ENCODE results near the gene MACROH2A2.

MACROH2A2 gene

DNA sequence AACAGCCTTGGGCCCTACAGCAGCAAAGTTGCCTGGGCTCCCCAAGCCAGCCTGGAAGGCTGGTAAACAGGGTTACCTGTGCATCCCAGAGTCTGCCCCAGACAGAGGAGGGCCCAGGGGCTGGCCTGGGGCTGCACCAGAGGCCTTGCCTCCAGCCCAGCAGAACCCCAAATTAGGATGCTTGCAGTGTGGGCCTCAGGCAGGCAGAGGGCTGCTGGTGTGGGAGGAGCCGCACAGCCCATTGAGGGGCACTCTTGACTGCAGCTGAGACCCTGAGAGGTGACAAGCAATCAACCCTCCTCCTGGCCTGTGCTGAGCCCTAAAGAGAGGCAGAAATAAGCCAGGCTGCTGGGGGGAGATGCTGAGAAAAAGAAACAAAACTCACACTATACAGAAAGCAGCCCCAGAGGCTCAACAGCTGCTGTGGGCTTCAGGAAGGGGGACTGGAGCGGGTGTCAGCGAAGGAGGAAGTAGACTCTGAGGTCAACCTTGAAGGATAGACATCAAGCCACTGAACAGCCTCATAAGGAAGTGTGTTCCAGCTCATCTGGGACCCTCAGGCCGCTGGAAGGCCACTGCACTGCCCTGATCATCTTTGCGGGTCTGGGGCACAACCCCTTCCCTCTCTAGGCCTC is 73.4 kb downstream of the MACROH2A2 start:
- in situ Hi-C loops (cut with HindIII; ENCODE audit: low sequenced_read_pairs) = no loop called here

DNA sequence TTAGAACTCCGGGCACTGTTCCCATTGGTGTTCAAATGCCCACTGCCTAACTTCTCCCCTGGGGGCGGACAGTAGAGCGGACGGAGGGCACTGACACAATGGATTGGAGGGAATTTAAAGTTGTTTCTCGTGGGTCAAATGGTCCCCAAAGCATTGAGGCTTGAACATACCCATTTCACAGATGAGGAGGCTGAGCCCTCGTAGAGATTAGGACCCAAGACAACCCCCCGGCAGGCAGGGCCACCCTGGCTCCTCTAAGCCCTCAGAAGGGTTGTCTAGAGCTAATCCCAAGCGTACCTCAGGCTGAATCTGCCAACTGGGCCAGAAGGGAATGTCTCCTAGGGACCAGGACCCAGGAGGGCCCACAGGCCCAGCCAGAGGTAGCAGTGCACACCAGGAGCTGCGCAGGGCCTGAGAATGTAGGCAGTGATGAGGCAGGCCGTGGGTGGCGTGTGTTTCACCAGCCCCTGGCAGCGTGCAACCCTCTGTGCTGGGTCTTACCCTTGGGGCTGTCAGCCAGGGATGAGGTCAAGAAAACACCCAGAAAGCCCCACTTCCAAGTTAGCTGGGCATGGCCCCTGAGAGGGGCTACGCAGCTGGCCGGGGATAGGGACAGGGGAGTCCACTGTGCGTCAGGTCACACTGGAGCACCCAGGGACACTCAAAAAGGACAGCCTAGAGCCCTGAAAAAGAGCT is 74.2 kb downstream of the MACROH2A2 start:
- in situ Hi-C loops (cut with HindIII; ENCODE audit: low sequenced_read_pairs) = no loop called here

DNA sequence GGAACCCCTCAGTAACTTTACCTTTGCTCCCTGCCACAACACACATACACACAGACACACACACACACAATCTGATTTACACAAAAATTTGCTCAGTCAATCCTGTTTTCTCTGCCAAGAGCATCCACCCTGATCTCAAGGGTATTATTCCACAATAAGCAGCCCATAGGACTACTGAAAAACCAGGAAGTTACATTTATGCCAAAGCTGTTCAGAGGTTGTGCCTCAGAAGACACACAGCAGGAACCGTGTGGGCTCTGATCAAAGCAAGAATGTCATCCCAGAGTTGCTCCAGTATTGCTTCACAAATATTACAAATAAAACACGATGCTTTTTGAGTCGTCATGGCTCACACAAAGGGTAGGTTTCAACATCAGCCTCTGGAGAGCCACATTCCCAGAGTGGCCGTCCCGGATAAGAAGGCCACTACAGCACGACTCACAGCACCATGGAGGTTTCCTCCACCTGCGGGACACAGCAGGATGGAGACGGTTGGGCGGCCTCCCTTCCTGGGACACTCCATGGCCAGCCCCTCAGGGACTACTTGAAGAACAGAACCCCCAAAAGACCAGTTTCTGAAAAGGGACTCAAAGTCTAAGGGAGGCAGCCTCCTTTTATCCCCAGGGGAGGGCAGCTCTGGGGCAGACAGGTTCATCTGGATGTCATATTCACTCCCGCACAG is 78.4 kb downstream of the MACROH2A2 start:
- in situ Hi-C loops (cut with HindIII; ENCODE audit: low sequenced_read_pairs) = no loop called here

DNA sequence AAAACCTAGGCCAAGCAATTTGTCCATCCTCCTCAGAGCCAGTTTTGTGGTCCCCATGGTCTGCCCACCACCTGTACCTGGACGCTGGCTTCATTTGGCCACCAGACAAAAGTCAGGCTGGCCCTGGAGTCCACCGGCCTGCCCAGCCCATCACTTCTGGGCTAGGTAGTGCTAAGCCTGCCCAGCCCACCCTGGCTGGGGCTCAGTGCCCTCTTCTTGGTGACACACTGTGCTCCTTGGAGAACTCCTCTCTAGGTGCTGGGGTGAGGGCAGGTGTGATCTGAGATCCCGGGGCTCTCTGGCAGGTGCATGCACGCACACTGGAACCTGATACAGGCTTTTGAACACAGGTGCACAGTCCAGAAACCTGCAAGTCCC is 78.9 kb downstream of the MACROH2A2 start:
- in situ Hi-C loops (cut with HindIII; ENCODE audit: low sequenced_read_pairs) = no loop called here

DNA sequence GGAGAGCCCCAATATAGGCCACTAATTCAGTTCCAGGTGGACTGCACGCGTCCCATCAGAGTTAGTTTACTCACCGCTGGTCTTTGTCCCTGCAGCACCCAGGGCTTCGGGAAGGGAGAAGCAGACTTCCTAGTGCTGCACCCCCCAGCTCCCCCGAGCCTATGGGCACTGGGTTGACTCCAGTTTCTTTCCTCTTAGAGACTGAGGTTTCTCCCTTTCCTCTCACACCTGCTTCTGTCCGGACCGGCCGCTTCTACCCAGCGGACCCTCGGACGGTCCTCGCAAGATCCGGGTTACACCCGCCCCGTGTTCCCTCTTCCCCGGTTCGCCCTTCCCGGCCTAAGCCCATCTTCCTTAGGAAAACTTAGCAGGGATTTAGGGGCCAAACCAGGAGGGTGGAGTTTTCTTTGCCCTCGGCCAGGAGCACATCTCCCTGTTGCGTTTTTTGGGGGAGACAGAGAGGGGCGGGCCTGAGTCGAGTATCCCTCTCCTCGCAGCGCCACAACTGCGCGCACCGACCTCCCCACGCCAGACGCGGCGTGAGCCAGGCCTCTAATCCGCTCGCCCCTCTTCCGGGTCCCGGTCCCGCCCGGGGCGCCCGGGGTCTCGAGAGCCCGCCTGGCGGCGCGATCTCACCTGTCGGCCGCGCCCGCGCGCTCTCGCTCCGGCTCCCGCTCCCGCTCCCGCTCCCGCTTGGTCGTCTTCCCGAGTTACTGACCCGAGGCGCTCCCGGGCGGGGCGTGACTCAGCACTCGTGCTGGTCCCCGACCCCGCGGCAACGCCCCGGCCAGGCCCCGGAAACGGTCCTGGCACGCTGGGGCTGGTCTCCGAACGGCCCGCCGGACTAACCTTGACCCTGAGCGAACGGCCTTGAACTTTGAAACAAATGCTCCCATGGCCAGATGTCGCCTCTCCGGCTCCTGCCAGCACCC is 79.7 kb downstream of the MACROH2A2 start, which contains the start of gene AIFM2:
TSS of gene AIFM2 (minus strand) at position 728 of the 932 bp plus-strand sequence. CDS start 8,741 bp downstream, outside the sequence.
- in situ Hi-C loops (cut with HindIII; ENCODE audit: low sequenced_read_pairs) = no loop called here

DNA sequence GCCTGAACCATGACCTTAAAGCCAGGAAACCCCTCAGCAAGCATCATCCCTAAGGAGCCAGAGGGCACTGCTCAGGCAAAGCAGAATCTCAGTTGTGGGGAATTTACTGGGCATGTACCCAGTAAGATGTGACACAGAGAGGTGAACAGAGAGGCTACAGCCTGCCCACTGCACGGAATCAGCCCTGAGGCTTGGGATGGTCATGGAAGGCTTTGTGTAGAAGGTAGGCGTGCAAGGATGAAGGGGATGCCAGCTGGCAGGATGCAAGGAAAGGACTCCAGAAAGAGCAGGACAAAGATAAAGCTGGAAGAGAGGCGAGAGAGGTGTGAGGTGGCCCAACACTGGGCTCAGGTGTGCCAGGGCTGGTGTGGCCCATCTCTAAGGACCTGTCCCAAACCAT is 82.4 kb downstream of the MACROH2A2 start:
- in situ Hi-C loops (cut with HindIII; ENCODE audit: low sequenced_read_pairs) = no loop called here

DNA sequence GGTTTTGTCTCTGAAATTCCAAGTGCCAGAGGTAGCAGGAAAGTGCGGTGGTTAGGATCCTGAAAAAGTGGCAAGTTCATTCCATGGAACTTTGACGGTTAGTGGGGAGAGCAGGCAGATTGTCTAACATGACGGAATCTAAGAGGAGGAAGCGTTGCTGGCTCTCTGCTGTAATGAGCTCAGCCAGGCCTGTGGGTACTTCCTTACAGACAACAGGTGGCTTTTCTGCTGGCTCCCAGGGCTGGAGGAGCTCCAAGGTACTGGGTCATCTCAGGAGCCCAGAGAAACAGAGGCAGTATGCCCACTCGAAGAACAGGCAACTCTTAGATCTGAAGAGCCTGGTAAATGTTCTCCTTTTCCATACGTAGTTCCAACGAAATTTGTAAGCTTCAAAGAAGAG is 83.0 kb downstream of the MACROH2A2 start:
- in situ Hi-C loops (cut with HindIII; ENCODE audit: low sequenced_read_pairs) = no loop called here

DNA sequence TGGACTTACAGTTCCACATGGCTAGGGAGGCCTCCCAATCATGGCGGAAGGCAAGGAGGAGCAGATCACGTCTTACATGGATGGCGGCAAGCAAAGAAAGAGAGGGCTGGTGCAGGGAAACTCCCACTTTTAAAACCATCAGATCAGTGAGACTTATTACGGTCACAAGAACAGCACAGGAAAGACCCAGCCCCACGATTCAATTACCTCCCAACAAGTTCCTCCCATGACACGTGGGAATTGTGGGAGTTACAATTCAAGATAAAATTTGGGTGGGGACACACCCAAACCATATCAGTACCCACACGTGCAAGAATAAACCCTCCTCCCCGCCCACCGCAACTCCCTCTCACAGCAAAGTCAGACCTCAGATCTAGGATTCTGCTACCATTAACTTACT is 84.5 kb downstream of the MACROH2A2 start:
- in situ Hi-C loops (cut with HindIII; ENCODE audit: low sequenced_read_pairs) = no loop called here

DNA sequence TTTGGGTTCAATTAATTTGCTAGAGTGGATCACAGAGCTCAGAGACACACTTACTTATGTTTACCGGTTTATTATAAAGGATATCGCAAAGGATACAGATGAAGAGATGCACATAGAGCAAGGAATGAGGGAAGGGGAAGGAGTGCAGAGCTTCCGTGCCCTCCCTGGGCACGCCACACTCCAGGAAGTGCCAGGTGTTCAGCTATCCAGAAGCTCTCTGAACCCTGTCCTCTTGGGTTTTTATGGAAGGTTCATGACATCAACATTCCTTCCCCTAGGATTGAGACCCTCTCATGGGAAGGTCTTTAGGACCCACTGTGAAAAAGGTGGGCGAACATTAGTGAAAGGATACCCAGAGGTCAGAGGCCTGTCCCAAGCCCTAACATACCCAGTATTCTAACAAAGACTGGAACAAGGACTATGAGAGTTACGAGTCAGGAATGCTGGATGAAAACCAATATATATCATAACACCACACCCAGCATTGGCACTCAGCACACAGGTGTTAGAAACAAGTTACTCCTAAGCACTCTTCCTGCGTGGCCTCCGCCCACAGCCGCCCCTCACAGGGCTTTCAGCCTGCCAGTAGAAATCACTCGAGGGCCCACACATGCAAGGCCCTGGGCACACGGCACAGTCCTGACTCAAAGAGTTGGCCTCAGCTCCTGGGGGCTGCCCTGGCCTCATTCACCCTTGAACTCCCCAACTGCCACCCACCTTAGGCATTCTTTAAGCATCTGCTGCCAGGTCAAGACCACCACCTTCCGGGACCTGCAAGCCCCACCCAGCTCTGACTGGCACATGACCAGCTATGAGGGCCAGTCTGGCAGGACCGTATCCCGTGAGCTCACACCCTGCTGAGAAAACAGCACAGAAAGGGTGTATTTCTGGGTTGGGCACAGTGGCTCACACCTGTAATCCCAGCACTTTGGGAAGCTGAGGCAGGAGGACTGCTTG is 85.6 kb downstream of the MACROH2A2 start:
- in situ Hi-C loops (cut with HindIII; ENCODE audit: low sequenced_read_pairs) = no loop called here

DNA sequence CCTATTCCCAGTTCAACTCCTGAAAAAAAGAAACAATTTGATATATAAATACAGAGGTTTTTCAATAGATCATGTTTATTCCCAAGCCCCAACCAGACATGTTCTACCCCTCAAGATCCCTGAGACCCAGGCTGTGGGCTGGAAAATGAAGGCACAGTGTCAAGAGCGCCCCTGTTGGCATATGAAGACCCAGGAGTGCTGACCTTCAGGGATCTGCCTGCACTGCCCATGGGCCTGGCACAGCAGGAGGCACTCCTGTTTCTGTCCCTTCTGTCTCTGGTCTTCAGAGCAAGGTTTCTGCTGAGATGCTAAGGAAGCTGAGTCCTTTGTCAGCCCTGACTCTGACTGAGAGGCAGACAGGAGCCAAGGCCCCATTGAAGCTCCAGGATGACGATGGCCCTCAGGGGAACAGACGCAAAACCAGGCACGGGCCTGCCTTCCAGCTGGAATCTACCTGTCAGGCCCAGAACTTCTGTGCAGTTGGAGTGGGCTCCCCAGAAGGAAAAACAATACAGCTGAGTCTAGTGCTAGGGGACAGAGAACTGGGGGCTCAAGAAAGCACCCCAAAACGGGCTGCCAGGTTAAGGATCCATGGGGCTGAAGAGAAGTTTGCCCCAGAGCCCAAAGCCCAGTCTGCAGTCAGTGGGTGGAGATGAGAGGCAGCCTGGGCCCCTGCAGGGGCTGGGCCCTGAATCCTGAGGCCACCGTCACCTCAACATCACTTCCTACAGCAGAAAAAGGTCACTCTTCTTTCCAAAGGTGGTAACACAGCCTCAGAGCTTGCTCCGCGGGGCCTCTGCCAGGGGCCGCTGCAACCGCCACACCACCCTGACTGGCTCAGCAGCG is 86.7 kb downstream of the MACROH2A2 start:
- in situ Hi-C loops (cut with HindIII; ENCODE audit: low sequenced_read_pairs) = no loop called here

DNA sequence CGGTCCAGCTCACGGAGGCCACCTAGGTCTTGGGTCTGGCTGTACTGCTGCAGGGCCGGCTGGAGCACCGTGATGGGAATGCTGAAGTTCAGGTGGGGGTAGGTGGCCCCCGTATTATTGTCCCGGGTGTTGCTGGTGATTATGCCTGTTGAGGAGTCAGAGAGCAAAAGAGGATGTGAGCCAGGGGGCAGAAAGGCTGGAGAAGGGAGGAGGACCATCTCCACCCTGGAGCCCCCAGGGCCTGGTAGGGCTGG is 87.3 kb downstream of the MACROH2A2 start:
- in situ Hi-C loops (cut with HindIII; ENCODE audit: low sequenced_read_pairs) = loop anchor here (5.0 kb wide), 1 partner anchor 57 kb away; no protein-coding TSS in a partner anchor

DNA sequence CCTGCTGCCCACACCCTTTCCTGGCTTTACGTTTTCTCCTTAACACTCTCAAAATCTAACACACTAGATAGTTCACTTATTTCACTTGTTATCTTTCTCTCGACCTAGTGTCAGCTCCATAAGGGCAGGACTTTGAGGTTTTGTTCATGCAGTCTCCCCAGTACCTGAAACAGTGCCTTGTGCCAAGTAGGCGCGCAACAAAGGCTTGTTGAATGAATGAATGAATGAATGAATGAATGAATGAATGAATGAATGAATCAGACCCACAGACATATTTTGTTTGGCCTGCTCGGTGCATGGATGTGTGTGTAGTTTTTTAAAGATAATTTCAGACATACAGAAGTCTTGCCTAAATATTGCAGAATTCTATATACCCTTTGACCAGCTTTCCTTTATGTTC is 87.7 kb downstream of the MACROH2A2 start:
- in situ Hi-C loops (cut with HindIII; ENCODE audit: low sequenced_read_pairs) = loop anchor here (5.0 kb wide), 1 partner anchor 57 kb away; no protein-coding TSS in a partner anchor

DNA sequence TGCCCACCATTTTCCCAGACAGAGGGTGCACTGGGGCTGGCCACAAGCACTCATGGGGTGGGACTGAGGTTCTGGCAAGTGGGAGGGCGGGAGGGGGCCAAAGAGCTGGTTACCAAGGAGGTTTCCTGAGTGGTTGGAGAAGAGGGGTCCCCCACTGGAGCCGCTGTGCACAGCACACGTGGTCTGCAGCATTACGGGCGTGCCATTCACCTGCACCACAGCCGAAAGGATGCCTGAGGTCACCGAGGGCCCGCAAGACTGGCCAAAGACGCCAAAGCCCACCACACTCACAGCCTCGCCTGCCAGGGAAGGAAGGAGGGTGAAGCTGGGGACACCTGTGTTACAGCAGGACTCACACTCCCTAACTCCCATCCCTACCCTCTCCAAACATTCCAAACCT is 89.9 kb downstream of the MACROH2A2 start:
- in situ Hi-C loops (cut with HindIII; ENCODE audit: low sequenced_read_pairs) = loop anchor here (5.0 kb wide), 1 partner anchor 55 kb away; no protein-coding TSS in a partner anchor

DNA sequence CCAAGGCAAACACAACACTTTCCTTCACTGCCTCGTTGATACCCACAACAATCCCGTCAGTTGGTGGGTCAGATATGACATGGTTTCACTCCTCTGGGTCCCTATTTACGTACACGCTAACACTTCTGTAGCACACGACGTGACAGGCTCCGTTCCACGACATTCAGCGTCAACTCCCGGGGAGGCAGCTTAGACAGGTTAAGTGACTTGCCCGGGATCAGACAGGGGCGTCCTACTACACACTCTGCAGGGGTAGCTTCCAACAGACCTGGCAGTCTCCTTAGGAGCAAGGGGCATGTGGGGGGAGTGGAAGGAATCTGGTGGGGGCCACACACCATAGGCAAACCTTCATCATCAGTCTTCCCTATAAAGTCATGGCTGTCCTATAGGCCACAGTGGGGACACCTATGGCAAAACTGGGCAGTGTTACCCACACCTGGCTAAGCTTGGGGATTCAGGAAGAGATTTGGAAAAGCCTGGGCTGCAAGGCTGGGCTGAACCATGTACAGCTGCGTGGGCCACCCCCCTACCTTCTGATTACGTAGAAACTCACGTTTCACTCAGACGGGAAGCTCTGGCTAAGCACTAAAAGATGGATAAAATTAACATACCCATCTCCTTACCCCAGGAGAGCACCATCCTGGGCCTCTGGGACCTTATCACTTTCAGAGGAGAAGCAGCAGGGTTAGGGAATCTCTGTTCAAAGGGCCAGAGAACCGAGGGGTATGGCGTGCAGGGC is 91.9 kb downstream of the MACROH2A2 start:
- in situ Hi-C loops (cut with HindIII; ENCODE audit: low sequenced_read_pairs) = loop anchor here (5.0 kb wide), 1 partner anchor 53 kb away; no protein-coding TSS in a partner anchor

DNA sequence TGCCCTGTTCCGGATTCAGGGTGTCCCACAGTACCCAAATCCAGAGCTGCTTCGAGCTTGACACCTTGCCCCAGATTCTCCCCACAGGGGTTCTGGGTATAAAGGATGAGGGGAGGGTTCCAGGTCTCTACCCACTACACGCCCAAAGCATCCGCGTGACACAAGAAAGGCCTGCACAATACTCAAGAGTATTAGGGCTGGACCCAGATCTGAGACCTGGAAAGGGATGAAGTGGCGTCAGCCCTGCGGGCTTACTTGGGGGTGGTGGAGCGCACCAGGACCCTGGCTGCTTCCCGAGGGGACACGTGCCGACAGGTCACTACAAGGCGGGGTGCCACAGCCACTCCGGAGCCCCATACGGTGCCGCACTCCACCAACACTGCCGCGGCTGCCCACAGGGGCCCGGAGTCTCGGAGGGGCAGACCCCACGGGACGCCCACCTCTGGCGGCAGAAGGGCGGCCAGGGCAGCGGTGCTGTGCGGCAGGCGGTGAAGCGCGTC is 92.6 kb downstream of the MACROH2A2 start:
- in situ Hi-C loops (cut with HindIII; ENCODE audit: low sequenced_read_pairs) = no loop called here

DNA sequence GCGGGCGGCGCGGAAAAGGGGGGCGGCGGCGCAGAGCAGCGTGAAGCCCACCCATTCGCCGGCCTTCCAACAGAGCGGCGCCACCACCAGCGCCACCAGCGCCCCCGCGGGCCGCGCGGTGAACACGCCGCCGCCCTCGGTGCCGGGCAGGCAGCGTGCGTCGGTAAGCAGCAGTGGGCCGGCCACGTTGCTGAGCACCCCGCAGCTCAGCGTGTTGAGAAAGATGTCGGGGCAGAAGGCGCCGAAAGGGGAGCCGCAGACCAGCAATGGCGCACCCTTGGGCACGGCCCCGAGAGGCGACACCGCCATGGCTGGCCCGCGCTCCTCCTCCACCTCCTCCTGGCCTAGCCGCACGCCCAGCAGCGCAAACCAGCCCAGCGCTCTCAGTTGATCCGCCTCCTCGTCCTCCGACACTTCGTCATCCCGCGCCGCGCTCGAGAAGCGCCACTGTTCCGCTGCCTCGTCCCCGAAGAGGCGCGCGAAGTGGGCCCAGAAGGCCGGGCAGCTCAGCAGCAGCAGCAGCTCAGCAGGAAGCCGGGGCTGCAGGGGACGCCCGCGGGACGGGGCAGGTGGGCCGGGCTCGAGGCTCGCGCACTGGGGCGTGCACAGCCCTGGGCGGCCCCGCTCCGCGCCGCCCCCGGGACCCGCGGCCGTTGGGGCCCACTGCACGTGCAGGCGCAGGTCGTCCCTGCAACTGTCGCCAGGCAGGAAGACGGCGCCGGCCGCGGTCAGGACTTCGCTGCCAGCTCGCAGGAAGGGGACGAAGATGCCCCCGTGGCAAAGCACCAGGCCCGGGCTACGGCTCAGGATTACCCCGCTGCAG is 93.2 kb downstream of the MACROH2A2 start:
- in situ Hi-C loops (cut with HindIII; ENCODE audit: low sequenced_read_pairs) = no loop called here
